Stimulated activated CD4-positive, alpha-beta T cell treated with anti-CD3 and anti-CD28 coated beads, Interleukin-1b, Interleukin-23, amount 100 ng/mL, for 4 hours (primary cell): Measurements from ENCODE around the gene TMEM243.
A peak's percentile ranks its signal among the peaks of the same experiment; 100 is the strongest.
"Not testable (repeated sequence)": the region's sequence is repeated elsewhere in the genome, so short reads cannot be mapped to it uniquely, and the experiment has no call there.

Experiments
- DNase-seq, 2 donors: peaks; one replicate each; pipeline ENCODE4 v3.0.0-alpha.2; 2020; ENCODE audit warnings: low read depth in 2 of 2

The TMEM243 gene, protein sequence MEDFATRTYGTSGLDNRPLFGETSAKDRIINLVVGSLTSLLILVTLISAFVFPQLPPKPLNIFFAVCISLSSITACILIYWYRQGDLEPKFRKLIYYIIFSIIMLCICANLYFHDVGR

DNA sequence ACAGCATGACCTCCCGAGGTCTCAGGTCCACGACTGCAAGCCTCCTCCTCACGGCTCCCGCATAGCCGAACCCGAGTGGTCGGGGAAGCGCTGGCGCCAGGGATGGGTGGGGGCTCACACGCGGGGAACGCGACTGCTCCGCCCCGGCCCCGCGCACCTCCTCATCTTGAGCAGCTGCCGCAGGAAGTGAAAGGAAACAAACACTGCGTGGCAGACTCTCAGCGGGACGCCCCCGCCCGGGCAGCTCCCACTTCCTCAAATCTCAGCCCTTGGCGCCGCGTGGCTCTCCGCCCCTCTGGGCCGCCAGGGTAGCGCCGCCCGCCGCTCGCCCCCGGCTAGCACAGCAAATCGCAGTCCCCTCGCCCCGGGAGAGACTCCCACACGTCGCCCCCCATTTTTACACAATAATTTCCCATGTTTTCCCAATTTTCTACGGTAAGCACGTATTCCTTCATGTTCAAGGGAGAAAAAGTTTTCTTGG, at the start of gene TMEM243:
TMEM243 (minus strand) TSS at position 188 of the 481 bp plus-strand sequence. CDS start 229 bp downstream, outside the sequence.
- DNase-seq = peak; percentile 69 to 78

DNA sequence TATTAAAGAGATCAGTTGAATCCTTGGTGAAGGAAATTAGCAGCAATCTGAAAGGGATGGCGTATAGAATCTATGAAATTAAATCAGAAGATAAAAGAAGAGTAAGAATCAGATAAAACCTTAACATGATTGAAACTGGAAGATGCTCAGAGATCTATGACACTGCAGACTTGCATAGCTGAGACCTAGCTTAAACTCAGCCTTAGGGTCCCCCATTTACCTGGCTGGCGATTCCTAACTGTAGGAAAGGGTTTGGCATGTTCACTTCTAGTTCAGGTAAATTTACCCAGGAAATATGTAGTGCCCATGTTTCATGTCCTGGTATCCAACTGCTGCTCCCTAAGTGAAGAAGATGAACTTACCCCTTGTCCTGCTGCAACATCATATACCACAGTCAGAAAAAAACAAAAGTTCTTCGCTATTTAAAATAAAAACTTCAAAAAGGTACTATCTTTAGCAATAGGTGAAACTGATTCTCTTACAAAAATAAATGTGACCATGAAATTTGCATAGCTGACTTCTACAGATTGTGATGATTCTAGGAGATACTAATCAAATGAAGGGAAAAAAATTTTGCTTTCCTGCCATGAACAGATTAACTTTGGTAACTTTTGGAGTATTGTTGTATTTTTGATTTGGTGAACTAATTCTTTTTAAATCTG, 47.8 kb upstream of the TMEM243 start:
- DNase-seq = no peak

DNA sequence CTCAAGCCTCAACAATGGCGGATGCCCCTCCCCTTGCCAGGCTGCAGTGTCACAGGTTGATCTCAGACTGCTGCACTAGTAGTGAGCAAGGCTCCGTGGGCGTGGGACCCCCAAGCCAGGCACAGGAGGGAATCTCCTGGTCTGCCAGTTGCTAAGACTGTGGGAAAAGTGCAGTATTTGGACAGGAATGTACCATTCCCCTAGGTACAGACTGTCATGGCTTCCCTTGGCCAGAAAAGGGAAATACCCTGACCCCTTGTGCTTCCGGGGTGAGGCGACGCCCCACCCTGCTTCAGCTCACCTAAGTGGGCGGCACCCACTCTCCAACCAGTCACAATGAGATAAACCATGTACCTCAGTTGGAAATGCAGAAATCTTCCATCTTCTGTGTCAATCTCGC, 44.0 kb upstream of the TMEM243 start:
- DNase-seq = no peak

DNA sequence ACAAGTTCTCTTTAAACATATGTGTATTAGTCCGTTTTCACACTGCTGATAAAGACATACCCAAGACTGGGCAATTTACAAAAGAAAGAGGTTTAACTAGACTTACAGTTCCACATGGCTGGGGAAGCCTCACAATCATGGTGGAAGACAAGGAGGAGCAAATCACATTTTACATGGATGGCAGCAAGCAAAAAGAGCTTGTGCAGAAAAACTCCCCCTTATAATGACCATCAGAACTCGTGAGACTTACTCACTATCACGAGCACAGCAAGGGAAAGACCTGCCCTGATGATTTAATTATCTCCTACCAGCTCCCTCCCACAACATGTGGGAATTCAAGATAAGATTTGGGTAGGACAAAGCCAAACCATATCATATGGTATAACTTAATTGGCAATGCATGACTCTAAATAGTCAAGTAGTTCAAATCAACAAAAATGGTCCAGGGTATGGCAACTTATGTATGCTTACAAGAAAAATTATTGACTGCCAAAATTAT, 34.1 kb upstream of the TMEM243 start:
- no peak for DNase-seq

DNA sequence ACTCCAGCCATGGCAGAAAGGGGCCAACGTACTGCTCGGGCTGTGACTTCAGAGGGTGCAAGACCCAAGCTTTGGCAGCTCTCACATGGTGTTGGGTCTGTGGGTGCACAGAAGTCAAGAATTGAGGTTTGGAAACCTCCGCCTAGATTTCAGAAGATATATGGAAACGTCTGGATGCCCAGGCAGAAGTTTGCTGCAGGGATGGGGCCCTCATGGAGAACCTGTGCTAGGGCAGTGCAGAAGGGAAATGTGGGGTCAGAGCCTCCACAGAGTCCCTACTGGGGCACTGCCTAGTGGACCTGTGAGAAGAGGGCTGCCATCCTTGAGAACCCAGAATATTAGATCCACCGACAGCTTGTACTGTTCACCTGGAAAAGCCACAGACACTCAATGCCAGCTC, 26.1 kb upstream of the TMEM243 start:
- DNase-seq = not testable (repeated sequence)

DNA sequence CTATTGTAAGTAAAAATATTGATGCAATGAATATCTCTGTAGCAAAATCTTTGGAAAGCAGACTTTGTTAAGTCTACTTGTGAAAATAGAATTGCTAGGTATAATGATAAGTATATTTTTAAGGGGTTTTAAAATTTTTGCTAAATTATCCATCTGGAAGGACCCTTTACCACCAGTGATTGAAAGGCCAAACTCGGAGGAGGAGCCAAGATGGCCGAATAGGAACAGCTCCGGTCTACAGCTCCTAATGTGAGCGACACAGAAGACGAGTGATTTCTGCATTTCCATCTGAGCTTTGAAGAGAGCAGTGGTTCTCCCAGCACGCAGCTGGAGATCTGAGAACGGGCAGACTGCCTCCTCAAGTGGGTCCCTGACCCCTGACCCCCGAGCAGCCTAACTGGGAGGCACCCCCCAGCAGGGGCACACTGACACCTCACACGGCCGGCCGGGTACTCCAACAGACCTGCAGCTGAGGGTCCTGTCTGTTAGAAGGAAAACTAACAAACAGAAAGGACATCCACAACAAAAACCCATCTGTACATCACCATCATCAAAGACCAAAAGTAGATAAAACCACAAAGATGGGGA, 19.0 kb upstream of the TMEM243 start:
- DNase-seq = not testable (repeated sequence)

DNA sequence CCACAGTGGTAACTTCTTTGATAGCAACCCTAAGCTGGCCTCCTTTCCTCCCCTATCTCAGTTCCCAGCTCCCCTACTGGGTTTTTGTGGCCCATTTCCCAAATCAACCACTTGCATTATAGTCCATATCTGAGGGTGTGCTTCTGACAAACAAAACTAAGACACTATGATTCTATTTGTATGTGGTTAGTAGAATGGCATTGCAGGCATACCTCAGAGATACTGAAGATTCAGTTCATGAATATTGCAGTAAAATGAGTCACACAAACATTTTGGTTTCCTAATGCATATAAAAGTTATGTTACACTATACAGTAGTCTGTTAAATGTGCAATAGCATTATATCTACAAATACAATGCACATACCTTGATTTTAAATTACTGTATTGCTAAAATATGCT, 15.4 kb upstream of the TMEM243 start:
- no peak for DNase-seq

DNA sequence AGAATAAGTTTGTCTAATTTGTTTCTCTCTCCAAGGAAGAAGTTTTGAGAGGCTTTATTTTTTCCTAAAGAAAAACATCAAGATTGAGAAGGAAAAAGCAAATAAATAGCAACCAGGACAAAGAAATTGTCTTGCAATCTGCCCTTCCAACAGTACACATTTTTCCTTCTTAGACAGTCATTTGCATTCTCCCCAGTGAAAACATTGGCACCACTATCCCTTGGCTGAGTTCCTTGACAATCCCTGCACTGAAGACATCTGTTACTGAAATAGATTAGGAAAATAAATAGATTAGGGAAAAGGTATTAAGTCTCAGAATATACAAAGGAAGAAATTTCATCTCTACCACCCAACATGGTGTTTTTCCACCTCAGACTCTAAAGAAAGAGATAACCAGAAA, 12.2 kb upstream of the TMEM243 start:
- DNase-seq = no peak

DNA sequence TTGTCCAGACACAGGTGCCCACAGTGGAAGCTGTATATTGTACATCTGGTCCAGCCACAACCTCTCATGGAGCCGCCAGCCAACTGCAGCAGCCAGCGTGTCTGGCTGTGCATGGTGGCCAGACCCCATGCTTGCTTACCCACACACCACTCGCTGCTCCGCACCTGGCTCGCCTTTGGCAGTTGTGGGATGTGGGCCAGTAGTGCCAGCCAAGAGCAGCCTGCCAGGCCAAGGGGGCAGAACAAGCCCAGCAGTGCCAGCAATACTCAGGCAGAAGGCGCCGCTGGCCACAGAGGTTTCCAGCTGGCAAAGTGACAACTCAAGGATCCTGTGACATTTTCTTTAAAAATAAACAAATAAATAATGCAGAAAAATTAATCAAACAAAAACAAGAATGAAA, 11.7 kb upstream of the TMEM243 start:
- DNase-seq = no peak

DNA sequence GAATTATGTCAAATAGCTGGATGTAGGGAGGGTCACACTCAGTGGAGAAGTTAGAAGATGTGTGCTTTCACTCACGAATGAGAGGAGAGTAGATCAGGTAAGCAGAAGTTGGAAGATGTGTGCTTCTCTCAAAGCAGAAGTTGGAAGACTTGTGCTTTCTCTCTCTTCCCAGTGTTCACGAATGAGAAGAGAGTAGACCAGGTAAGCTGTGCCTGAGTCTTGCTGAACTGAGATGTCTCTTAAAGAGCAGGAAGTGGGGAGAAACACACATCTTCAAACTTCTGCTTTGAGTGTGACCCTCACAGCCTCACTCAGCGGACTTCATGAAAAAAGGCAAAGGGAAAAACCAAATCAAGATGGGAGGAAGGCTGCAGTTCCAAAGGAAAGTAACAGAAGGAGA, 7.0 kb upstream of the TMEM243 start:
- no peak for DNase-seq

DNA sequence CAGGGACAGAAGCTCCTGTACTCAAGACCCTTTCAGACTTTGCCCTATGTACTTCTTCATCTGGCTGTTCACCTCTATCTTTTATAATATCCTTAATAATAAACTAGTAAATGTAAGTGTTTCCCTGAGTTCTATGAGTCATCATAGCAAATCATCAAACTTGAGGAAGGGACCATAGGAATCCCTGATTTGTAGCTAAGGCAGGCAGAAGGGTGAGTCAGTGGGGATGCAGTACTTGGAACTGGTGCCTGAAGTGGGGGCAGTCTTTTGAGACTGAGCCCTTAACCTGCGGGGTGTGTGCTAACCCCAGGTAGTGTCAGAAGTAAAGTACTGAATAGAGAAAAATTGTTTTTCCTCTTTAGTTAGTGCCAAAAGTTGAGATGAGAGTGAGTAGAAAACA, 6.2 kb upstream of the TMEM243 start:
- no peak for DNase-seq

DNA sequence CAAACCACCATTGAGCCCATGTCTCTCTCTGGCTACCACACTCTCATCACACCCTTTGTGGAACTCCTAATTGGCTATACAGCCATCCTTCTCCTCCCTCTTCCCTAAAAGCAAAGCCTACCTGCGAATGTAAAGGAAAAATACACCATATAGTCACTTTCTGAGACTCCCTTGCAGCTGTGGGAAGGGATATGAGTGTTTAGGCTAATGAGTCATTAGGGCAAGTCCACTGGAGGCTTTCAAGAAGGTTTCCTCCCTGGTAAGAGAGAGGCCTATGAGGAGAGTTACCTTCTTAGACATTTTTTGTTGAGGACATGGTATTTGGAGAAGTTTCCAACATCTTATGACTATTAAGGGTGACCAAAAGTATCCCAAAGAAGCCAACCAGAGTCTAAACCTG, 4.1 kb upstream of the TMEM243 start:
- DNase-seq = no peak

DNA sequence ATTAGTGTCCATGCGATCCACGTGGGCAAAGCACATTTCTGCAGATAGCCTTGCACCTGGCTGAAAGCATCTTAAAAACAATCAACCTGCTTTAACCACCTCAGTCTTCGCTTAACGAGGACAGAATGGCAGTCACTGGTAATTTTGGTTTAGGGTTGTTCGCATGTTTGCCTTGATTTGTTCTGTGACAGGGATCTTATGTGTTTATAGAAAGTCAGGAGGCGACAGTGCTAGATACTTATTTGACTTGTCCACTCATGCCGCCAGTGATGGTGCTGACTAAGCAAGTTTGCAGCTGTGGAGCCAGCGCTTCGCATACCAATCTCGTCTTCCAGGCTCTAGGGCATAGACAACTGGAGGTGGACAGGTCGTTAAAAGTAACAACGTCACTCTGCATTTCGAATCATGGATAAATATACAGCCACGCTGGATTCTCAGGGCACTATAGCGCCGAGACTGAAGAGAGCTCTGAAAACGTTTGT, 1.2 kb upstream of the TMEM243 start:
- DNase-seq = no peak

DNA sequence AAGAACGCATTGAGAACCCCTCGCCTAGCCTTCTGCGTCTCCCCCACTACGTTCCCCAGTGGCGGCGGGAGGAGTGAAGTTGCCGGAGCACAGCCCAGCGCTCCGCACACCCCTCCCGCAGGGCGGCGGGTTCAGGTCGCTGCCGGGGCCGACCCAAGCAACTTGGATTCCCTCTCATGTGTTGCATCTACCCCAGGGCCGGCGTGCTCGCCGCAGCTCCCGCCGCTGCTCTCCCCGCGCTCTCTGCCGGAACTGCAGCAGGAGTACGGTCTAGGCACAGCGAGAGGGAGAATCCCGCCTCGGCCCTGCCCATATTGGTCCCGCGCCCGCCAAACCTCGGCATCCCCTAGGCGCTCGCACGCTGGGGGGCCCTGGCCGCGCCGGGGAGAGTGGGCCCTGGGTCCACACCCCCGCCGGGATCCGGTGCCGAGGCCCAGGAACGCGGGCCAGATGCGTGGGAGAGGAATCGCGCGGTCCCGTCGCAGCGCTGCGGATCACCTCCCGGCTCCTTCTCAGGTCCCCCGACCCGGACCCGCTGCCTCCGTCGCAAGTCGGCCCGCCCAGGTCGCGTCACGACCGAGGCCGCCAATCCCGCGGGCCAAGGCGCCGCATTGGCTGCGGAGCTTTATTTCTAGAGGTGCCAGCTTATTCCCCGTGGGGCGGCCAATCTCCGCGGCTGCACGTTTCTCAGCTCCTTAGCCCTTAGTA, 648 bp upstream of the TMEM243 start:
- peak; percentile 69 to 75 for DNase-seq

DNA sequence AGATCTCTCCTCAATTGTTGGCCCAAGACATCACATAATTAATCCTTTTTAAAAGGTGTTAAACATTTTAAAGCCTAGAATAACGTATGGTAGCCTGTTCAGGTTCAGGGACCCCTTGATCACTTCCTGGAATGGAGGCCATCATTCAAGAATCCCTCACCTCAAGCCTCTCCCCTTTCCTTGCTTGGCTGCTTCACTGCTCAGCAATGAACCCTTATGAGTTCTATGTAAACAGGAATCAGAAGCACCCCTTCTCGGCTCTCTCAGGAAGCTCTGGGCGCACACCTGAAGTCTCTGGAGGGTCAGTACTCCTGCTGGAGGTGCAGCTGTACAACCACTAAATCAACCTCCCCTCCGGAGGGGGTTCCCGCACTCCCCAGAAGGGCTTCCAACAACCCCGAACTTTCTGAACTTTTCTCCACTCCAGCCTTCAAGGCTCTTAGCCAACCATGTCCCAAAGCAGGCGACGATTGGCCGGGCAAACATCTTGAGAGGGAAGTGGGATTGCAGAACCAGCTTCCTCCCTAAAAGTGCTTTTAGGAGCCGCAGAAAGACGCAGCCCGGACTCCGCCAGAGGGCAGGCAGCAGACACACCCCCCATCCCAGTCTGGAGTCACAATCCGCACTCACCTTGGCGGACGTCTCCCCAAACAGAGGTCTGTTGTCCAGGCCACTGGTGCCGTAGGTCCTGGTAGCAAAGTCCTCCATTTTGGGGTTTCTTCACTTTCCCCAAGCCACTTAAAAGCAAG, 562 bp downstream of the TMEM243 start:
- DNase-seq = peak in 1 of 2 donors; percentile 14

DNA sequence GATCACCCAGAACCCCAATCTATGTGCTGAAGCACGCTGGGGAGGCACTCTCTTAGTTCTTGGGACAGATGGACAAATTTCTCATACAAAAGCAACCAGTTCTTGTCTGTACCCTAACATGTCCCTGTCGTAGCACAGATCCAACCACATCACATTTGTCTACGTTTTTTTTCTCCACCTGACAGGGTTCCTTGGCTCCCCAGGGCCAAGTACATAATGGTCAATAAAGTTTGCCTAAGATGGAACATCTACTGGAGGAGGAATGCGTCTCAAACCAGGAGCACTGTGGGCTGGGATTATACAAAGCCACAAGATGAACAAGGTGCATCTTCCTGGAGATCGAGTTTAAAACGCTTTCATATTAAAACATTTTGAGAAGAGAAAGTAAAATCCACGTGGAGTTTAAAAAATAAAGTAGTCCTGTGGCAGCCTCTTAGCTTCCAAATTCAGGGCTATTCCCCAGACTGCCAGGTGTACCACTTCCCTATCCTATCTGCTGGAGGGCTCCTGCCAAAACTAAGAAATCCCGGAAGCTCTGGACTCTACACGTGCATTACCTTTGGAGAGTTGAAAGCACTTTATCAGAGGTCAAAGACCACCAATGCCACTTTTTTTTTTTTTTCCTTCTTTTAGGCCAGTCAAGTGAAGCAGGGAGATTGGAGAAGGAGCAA, 1.4 kb downstream of the TMEM243 start:
- no peak for DNase-seq

DNA sequence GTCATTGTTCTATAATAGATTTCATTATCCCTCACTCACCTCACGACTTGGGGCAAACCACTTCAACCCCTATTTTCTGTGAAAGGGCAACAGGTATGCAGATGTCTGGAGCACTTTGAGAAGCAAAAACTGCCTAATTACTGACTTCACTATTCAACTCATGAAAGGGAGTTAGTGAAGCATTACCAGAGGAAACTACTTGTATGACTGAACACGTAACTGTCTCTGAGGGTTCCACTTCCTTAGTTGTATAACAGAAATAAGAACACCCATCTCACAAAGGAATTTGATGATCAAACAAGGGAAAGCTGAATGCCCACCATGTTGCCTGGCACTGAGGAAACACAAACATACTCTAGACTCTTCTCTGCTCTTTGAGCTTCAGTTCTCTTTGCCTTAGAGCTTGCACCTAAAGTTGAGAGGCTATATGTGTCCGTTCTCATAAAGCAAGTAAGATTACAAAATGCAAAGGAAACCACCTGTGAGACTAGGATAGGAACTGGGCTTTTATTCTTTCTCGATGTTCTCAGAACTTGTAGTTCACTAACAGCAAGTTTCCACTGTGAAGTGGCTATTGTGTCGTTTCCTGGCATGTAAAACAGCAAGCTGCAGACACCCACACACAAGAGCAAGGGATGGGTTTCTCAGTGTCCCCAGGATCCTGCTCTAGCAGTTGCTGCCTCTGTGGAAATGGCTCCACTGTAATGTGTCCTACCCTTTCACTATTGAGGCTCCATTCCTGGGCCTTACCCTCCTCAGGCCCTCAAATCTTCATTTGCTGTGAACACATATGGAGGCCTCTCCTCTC, 2.6 kb downstream of the TMEM243 start:
- DNase-seq = peak in 1 of 2 donors; percentile 41

DNA sequence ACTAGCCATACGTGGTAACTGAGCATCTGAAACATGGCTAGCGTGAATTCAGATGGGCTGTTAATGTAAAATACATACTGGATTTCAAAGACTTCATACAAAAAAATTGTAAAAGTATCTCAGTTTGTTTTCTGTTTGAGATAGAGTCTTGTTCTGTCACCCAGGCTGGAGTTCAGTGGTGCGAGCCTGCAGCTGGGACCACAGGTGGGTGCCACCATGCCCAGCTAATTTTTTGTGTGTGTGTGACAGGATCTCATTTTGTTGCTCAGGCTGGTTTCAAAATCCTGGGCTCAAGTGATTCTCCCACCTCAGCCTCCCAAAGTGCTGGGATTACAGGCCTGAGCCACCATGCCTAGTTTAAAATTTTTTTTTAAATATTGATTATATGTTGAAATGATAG, 4.5 kb downstream of the TMEM243 start:
- DNase-seq = no peak

DNA sequence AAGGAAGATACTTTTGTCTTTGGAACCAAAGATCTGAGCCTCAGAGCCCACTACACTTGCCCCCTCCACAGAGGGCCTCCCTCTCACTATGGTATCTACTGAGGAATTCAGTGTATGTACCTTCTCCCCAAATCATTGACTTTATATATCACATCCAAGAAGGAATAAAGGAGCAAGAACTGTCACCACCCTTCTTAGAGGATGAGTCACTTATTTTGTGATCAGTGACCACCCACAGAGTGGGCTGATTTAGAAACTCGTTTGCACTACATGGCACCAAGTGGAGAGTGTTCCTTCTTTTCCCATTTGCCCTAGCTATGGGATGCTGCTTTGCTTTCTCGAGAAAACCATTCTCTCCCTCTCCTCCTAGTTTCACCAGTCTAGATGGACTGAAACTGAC, 5.7 kb downstream of the TMEM243 start:
- no peak for DNase-seq

DNA sequence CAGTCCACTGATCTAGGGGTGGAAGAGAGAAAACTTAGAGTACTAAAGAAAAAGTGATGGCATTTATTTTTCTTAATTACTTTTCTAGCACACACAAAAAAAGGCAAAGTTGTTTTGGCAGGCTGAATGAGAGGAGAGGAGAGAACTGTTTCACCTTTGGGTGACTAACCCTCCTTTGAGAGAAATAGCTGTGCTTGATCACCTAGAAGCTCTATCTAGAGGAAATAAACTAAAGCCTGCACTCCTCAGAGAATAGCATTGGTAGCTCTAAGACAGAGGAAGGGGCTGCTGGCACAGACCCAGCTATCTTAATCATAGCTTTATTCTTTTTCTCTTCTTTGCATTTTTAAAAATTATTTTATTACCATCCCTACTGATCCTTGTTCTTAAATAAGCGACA, 6.3 kb downstream of the TMEM243 start:
- no peak for DNase-seq
